GM19351 (cell line): ENCODE data around the gene FSHB.
"Not testable (repeated sequence)": the region's sequence is repeated elsewhere in the genome, so short reads cannot be mapped to it uniquely, and the experiment has no call there.

Source experiments
- ATAC-seq: cut with Tn5 transposase; IDR thresholded peaks from one replicate; pipeline ENCODE4 v1.9.1; 2021; ENCODE audit warnings: mild to moderate bottlenecking, moderate library complexity; ENCODE audit not compliant: unreplicated experiment

Gene FSHB

DNA sequence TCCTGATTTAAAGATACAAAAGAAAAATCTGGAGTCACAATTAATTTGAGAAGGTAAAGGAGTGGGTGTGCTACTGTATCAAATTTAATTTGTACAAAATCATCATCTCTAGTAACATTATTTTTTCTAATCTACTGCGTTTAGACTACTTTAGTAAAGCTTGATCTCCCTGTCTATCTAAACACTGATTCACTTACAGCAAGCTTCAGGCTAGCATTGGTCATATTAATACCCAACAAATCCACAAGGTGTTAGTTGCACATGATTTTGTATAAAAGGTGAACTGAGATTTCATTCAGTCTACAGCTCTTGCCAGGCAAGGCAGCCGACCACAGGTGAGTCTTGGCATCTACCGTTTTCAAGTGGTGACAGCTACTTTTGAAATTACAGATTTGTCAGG, at the start of gene FSHB:
Gene FSHB (plus strand): TSS at position 301 of the 400 bp plus-strand sequence. CDS start 889 bp downstream, outside the sequence.
- no peak for ATAC-seq

DNA sequence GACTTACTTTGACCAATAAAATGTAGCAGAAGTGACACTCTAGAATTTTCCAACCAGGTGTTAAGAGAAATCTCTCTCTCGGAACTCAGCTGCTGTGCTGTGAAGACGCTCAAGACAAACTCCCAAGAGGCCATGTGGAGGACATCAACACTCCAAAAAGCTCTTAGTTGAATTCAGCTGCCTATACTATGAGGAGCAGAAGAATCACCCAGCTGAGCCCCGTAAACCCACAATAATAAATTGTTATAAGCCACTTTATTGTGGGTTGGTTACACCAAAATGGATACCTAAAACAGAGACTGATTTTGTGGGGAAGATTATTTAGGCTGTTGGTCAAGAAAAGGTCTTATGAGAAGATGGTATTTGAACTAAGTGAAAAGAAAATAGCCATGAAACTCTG, 44.1 kb upstream of the FSHB start:
- no peak for ATAC-seq

DNA sequence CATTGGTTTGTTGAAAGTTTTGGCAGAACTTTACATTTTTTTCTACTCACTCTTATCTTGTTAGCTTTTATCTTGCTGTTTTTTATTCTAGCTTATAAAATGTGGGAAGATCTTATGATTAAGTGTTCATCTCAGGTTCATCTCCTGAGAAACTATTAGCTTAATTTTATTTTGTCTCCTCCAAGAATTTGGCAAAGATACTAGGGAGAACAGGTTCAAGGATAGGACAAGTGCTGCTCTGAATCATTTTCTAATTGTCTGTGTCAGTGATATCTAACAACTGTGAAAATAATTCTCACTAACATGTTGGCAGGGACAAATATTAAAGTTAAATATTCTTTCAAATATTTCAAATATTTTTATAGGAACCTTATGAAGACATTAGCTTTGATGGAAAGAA, 38.2 kb upstream of the FSHB start:
- no peak for ATAC-seq

DNA sequence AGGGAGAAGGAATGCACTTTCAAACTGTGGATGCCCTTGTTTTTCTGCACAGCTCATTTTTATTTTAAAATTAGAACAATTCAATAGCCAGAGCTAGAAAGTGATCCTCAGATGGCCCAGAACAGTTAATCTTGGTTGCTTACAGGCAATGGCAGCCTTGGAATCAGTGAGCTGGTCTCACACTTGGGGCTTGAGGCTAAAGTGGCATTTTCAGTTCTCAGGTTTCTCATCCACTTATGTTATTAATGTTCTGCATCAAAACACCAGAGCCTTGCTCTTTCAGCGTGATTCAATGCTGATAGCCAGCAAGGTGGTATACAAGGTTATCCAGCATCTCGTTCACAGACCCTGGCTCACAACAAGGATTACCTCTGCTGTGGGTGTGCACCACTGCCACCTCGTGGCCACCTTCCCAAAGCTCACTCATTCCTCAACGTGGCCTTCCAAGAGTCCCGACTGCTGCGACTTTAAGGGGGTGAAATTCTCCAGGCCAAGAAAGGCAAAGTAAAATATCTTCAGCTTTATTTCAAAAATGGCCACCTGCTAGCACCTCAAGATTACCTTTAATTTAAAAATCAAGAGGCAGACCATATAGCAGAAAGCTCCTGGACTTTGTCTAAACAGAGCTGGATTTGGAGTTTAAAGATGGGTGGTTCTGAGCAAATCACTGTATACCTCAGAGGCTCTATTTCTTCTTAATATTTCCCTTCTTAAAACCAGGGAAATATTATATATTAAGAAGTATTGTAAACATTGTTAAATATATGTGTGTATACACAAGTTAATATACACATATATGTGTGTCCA, 34.2 kb upstream of the FSHB start:
- peak; percentile 94 for ATAC-seq

DNA sequence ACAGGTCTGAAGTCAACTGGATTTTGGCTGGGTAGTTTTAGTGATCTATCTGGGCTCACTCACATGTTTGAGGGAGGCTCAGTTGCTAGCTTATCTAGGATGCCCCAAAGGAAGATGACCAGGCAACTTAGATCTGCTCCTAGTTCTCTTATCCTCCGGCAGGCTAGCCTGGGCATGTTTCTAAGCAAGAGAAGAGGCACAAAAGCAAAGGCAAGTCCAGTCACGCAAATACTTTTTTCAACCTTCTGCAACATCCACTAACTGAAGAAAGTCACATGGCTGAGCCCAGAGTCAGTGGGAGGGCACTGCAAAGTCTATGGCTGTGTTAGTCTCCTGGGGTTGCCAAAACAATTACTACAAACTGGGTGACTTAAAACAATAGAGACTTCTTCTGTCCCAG, 32.9 kb upstream of the FSHB start:
- ATAC-seq: no peak

DNA sequence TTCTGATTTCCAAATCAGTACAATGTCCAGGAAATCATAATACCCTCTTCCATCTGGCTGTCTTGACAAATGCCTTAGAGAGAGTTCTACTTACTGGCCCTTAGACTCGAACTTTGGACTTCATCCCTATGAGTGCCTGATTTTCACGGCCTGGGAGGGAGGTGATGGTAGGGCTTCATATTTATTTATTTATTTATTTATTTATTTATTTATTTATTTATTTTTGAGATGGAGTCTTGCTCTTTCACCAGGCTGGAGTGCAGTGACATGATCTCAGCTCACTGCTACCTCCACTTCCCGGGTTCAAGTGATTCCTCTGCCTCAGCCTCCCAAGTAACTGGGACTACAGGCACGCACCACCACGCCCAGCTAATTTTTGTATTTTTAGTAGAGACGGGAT, 27.8 kb upstream of the FSHB start:
- ATAC-seq: not testable (repeated sequence)

DNA sequence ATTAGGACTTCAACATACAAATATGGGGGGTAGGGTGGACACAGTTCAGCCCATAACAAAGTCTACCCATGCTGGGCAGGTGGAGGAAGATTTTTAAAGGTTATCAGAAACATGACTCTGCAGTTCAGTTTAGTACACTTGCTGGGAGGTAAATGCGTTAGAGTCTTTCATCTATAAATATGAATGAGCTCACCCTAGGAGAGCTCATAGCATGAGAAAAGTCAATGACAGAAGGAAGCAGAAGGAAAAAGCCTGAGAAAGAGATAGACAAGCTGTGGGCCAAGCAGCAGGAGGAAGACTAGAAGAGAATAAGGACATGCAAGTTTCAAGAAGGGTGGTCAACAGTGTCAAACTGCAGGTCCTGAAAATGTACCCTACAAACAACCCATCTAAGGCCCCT, 27.0 kb upstream of the FSHB start:
- no peak for ATAC-seq

GRCh38 chr11:30206249-30206996, 24.4 kb upstream of the FSHB start:
- ATAC-seq: peak; percentile 78

DNA sequence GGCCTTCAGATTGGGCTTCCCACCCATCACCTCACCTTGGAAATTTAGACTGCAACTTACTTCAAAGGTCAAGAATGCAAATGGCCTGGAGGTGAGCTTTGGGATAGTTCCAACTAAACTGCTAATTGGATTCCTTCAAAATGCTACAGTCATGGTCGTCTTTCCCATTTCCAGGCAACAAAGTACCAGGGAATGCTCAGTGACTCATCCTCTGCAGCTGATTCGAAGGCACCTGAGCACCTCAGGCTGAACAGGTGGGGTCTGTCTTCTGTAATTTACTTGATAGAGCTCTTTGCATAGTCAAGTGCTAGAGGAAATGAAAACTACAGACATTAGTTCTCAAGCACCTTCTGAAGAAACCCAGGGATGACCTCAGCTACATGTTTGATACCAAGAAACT, 20.5 kb upstream of the FSHB start:
- ATAC-seq: no peak

GRCh38 chr11:30216534-30216933, 14.3 kb upstream of the FSHB start:
- no peak for ATAC-seq

- ATAC-seq: no peak
Observed at GRCh38 chr11:30218278-30218677, 12.5 kb upstream of the FSHB start.

DNA sequence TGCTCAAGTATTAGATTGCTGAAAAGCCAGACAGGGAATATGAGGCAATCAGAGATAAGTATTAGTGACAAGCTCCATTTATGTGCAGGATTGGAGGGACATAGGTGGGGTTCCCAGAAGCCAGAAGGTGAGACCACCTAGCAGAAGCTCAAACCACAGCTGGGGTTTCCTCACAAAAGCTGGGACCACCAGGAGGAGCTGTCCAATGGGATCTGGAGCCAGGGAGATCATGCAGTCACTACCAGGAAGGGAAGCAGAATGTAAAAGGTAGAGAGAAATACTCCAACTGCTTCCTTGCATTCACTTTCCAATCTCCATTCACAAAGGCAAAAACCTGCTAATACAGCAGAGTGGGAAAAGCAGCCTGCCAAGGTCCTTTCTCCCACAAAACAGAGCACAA, 5.2 kb upstream of the FSHB start:
- no peak for ATAC-seq

- ATAC-seq: no peak
Observed at GRCh38 chr11:30228323-30228884, 2.4 kb upstream of the FSHB start.

DNA sequence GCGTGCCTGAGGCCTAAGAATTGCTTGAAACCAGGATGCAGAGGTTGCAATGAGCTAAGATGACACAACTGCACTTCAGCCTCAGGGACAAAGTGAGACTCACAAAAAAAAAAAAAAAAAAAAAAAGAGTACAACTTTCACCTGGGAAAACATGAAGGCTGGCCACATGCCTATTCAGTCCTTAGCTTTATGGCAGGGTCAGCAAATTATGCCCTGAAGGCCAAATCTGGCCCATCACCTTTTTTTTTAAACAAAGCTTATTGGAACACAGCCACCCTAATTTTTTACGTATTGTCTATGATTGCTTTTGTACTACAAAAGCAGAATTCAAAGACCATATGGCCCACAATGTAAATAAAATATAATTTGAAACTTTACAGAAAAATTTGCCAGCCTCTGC, 8.2 kb downstream of the FSHB start:
- no peak for ATAC-seq

- no peak for ATAC-seq
Observed at GRCh38 chr11:30244265-30244664, 13.5 kb downstream of the FSHB start.

- no peak for ATAC-seq
Observed at GRCh38 chr11:30245621-30246020, 14.8 kb downstream of the FSHB start.

GRCh38 chr11:30254307-30255298, 23.8 kb downstream of the FSHB start:
- no peak for ATAC-seq

GRCh38 chr11:30255637-30256036, 24.8 kb downstream of the FSHB start:
- no peak for ATAC-seq

- no peak for ATAC-seq
Observed at GRCh38 chr11:30257058-30257457, 26.2 kb downstream of the FSHB start.

DNA sequence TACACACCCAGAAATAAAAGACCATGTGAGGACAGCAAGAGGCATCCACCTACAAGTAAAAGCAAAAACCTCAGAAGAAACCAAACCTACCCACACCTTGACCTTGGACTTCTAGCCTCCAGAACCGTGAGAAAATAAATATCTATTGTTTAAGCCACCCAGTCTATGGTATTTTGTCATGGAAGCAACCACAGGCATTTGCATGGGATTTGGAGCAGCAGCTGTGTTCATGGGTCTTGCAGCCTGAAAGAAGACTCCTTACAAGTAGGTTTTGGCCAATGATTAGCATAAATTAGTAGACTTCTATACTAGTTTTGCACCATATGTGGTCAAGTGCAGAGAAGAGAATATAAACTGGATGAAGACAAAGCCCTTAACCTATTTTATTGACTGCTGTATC, 27.9 kb downstream of the FSHB start:
- ATAC-seq: no peak

GRCh38 chr11:30260813-30261212, 30.0 kb downstream of the FSHB start:
- ATAC-seq: no peak
